Endothelial cell (in vitro differentiated cells): ENCODE data around the gene IGFBP2. TPM values are rescaled to one million over a fixed set of nuclear protein-coding genes. Genes with fewer than 3 reads are reported as not detected.

Experiments used
- DNase-seq: peaks from one replicate; pipeline ENCODE4 v3.0.0; 2021; ENCODE audit warnings: low spot score
- H3K27ac Mint-ChIP-seq: one replicate; pipeline ENCODE4 v1.8.0; 2021; ENCODE audit warnings: mixed read lengths, inconsistent platforms; ENCODE audit not compliant: unreplicated experiment
- H3K27me3 Mint-ChIP-seq: one replicate; pipeline ENCODE4 v1.8.0; 2021; ENCODE audit warnings: mild to moderate bottlenecking, moderate library complexity, mixed read lengths, inconsistent platforms; ENCODE audit not compliant: unreplicated experiment
- H3K36me3 Mint-ChIP-seq: one replicate; pipeline ENCODE4 v1.8.0; 2021; ENCODE audit warnings: mild to moderate bottlenecking, low read depth, mixed read lengths, inconsistent platforms; ENCODE audit not compliant: unreplicated experiment
- H3K4me1 Mint-ChIP-seq: one replicate; pipeline ENCODE4 v1.8.0; 2021; ENCODE audit warnings: mild to moderate bottlenecking, mixed read lengths, inconsistent platforms; ENCODE audit not compliant: unreplicated experiment
- H3K4me3 Mint-ChIP-seq: one replicate; pipeline ENCODE4 v1.8.0; 2021; ENCODE audit warnings: mild to moderate bottlenecking, mixed read lengths, inconsistent platforms; ENCODE audit not compliant: unreplicated experiment
- H3K9me3 Mint-ChIP-seq: one replicate; pipeline ENCODE4 v1.8.0; 2021; ENCODE audit warnings: mixed read lengths, inconsistent platforms; ENCODE audit not compliant: unreplicated experiment
- CTCF ChIP-seq: fragments of 200-600 bp; sonication (generic); IDR thresholded peaks from one replicate; pipeline ENCODE4 v1.5.0; 2021; ENCODE audit warnings: antibody characterized with exemption; ENCODE audit not compliant: unreplicated experiment
- total RNA-seq: library from RNA; stranded (reverse); fragmentation: NEBNext Ultra II Directional; extraction: Animal tissue kit (Norgen Biotek cat#: 25700); gene quantifications from one replicate; pipeline ENCODE4 v1.2.1, GENCODE V29; 2021; ENCODE audit not compliant: unreplicated experiment

IGFBP2 gene
- total RNA-seq, 1 donor from 2014 or later = 1,170 TPM

DNA sequence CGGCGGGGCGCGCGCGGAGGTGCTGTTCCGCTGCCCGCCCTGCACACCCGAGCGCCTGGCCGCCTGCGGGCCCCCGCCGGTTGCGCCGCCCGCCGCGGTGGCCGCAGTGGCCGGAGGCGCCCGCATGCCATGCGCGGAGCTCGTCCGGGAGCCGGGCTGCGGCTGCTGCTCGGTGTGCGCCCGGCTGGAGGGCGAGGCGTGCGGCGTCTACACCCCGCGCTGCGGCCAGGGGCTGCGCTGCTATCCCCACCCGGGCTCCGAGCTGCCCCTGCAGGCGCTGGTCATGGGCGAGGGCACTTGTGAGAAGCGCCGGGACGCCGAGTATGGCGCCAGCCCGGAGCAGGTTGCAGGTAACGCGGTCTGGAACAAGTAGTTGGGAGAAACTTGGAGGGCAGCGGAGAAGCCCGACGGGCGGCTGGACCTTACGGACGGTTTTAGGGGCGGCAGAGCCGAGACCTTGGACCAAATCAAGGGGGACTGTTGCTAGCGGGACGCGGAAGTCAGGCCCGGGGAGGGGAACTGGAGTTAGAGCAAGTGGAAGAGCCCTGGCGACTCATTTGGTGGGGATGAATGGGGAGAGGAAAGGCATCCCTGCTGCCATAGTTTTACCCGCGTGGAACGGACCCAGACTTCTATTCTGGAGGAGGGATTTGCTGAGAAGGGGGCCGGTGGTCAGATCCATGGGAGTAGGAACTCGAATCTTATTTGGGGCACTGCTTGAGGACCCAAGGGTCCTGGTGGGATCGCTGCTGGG, 573 bp downstream of the IGFBP2 start:
- Mint-ChIP-seq H3K9me3 (no peaks in the 10 kb centered on the region), H3K27ac (peak overlapping the region; percentile 97), H3K4me3 (peak overlapping the region; percentile 100), H3K27me3 (peaks cover 30% of the 10 kb centered on the region), H3K36me3 (peaks cover 32% of the 10 kb centered on the region), H3K4me1 (peaks cover 50% of the 10 kb centered on the region)
- no peak for TF ChIP-seq CTCF
- peak; percentile 41 for DNase-seq

DNA sequence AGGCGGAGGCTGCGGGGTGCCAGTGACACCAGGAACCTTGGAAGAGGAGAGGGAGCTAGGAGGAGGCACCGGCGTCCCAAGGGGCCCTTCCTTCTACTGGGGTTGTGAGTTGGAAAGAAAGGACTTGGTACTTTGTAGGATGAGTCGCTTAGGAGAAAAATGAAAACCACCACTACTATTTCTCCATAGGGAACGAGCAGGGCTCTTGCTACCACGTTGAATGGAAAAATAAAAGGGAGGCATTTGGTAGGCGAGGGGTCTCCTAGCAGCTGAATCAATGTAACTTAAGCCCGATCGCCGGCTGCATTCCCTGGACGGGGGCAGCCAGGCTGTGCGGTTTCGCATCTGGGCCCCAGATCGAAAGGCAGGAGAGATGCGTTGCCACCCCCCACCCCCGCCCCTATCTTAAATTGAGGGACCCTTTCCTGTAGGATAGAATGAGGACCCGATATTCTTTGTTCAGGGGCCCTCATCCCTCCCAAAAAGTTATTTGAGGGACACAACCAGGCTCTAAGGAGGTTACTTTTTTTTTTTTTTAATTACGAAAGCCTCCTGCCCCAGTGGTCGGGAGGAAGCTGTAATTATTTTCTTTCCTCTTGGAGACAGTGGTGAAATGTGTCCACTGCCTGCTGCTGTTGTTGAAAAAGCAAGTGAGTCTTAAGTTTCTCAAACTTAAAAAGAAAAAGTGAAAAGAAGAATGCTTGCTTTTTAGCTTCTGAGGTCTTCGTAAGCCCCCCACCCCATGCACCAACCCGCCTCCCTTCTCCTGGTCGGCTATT, 1.3 kb downstream of the IGFBP2 start:
- H3K4me1 Mint-ChIP-seq = peaks cover 53% of the 10 kb centered on the region
- H3K27me3 Mint-ChIP-seq = peaks cover 30% of the 10 kb centered on the region
- DNase-seq = no peak
- peaks cover 32% of the 10 kb centered on the region for H3K36me3 Mint-ChIP-seq
- H3K4me3 Mint-ChIP-seq = peak overlapping the region; percentile 100
- no peak for TF ChIP-seq CTCF
- peak overlapping the region; percentile 100 for H3K27ac Mint-ChIP-seq
- no peaks in the 10 kb centered on the region for H3K9me3 Mint-ChIP-seq

GRCh38 chr2:216635171-216635570, 2.0 kb downstream of the IGFBP2 start:
- Mint-ChIP-seq H3K4me3 (peak overlapping the region; percentile 100), H3K4me1 (peaks cover 57% of the 10 kb centered on the region), H3K27me3 (peaks cover 30% of the 10 kb centered on the region), H3K9me3 (no peaks in the 10 kb centered on the region), H3K36me3 (peaks cover 36% of the 10 kb centered on the region), H3K27ac (peak overlapping the region; percentile 100)
- no peak for DNase-seq
- TF ChIP-seq CTCF = no peak

- Mint-ChIP-seq H3K27me3 (peaks cover 30% of the 10 kb centered on the region), H3K36me3 (peaks cover 44% of the 10 kb centered on the region), H3K9me3 (no peaks in the 10 kb centered on the region), H3K4me3 (peak overlapping the region; percentile 100), H3K4me1 (peaks cover 61% of the 10 kb centered on the region), H3K27ac (peak overlapping the region; percentile 100)
- DNase-seq = peak; percentile 70
- TF ChIP-seq CTCF = no peak
Observed at GRCh38 chr2:216635701-216636550, 2.7 kb downstream of the IGFBP2 start.
